K562 (cell line): ENCODE data around the gene IRF9. TPM values are rescaled to one million over a fixed set of nuclear protein-coding genes. Genes with fewer than 3 reads are reported as not detected.

Source experiments
- ATF1 ChIP-seq, 2 experiments: fragments of 450-650 bp in 1 of 2; IDR thresholded peaks; 2 replicates each; pipeline ENCODE4 v1.6.1; 2016; ENCODE audit warnings: missing compliant biosample characterization in 1 of 2, missing genetic modification characterization in 1 of 2
- ATF2 ChIP-seq: sonication (generic); formaldehyde crosslinking; IDR thresholded peaks from 2 replicates; pipeline ENCODE4 v1.8.1; 2022; ENCODE audit warnings: missing genetic modification reagents
- CEBPB ChIP-seq: fragments of 450-650 bp; IDR thresholded peaks from 2 replicates; pipeline ENCODE4 v1.6.1; 2016; ENCODE audit warnings: missing genetic modification characterization, missing compliant biosample characterization
- GABPB1 ChIP-seq: sonication (generic); formaldehyde crosslinking; IDR thresholded peaks from 2 replicates; pipeline ENCODE4 v1.8.0; 2022; ENCODE audit warnings: mild to moderate bottlenecking, missing genetic modification reagents
- PKNOX1 ChIP-seq: fragments of 450-650 bp; IDR thresholded peaks from 2 replicates; pipeline ENCODE4 v1.6.1; 2016
- TAF1 ChIP-seq: IDR thresholded peaks from 2 replicates; pipeline ENCODE4 v1.6.1; 2011; ENCODE audit warnings: mild to moderate bottlenecking, low read length, moderate library complexity; ENCODE audit not compliant: insufficient read depth, control insufficient read depth, severe bottlenecking; ENCODE audit errors: extremely low read depth
- polyA plus RNA-seq, 8 experiments: library from polyadenylated mRNA; depleted of rRNA in 4 of 8; stranded (reverse) in 5 of 8; unstranded in 3 of 8; fragments of >200 nt; fragmentation: Nextera tagmentation in 2 of 8; fragmentation: Illumina TruSeq in 1 of 8; extraction: Ambion mirVana in 2 of 8; extraction: Trizol in 1 of 8; gene quantifications; 2 replicates each; pipeline versions ENCODE4 v1.2.1 to v1.2.3, GENCODE V29; 2011 to 2014; ENCODE audit warnings: inconsistent platforms in 1 of 8, missing spikeins in 1 of 8
- total RNA-seq, 7 experiments: library from RNA; depleted of rRNA in 6 of 7; stranded (reverse); fragments of >200 nt in 6 of 7; fragmentation: Illumina TruSeq in 2 of 7; extraction: Trizol in 2 of 7; gene quantifications; 2 replicates each; pipeline versions ENCODE4 v1.2.1 to v1.2.3, GENCODE V29; 2011 to 2021; ENCODE audit warnings: low replicate concordance in 1 of 7
- TF ChIP-seq, protein P1 (sequence below), 2 experiments: fragments of 450-650 bp; conservative IDR thresholded peaks; 2 replicates each; pipeline ENCODE4 v1.6.1; 2017; ENCODE audit warnings: mild to moderate bottlenecking in 2 of 2, moderate library complexity in 2 of 2
- TF ChIP-seq, protein P2 (sequence below), 2 experiments: fragments of 450-650 bp; formaldehyde crosslinking in 1 of 2; IDR thresholded peaks; 2 replicates each; pipeline versions ENCODE4 v1.4.0 to v1.6.1; 2014 to 2020; ENCODE audit warnings: mild to moderate bottlenecking in 2 of 2, borderline replicate concordance in 1 of 2, low read depth in 1 of 2

Gene IRF9
- total and polyA plus RNA-seq, 9 of the 15 experiments (the other 6 are each of a cell fraction or from before 2014, with no cell fraction given) = 0.79 to 14.8 (median 6.1) TPM

- TF ChIP-seq PKNOX1 = peak; percentile 68; the same call in 1 of the 2 replicates
- TF ChIP-seq ATF1 (CRISPR knock-in tag; IDR thresholded peaks at IDR 0.05) = peak; percentile 60
- TF ChIP-seq ATF1 (tag; IDR thresholded peaks at IDR 0.05) = peak; percentile 95
- peak; percentile 81 for TF ChIP-seq TAF1
- TF ChIP-seq, protein P1, sequence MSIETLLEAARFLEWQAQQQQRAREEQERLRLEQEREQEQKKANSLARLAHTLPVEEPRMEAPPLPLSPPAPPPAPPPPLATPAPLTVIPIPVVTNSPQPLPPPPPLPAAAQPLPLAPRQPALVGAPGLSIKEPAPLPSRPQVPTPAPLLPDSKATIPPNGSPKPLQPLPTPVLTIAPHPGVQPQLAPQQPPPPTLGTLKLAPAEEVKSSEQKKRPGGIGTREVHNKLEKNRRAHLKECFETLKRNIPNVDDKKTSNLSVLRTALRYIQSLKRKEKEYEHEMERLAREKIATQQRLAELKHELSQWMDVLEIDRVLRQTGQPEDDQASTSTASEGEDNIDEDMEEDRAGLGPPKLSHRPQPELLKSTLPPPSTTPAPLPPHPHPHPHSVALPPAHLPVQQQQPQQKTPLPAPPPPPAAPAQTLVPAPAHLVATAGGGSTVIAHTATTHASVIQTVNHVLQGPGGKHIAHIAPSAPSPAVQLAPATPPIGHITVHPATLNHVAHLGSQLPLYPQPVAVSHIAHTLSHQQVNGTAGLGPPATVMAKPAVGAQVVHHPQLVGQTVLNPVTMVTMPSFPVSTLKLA (conservative IDR thresholded peaks at IDR 0.05) = peak; percentile 22 to 59; a peak in 1 of 4 replicates
- TF ChIP-seq ATF2 = no peak
- TF ChIP-seq, protein P2, sequence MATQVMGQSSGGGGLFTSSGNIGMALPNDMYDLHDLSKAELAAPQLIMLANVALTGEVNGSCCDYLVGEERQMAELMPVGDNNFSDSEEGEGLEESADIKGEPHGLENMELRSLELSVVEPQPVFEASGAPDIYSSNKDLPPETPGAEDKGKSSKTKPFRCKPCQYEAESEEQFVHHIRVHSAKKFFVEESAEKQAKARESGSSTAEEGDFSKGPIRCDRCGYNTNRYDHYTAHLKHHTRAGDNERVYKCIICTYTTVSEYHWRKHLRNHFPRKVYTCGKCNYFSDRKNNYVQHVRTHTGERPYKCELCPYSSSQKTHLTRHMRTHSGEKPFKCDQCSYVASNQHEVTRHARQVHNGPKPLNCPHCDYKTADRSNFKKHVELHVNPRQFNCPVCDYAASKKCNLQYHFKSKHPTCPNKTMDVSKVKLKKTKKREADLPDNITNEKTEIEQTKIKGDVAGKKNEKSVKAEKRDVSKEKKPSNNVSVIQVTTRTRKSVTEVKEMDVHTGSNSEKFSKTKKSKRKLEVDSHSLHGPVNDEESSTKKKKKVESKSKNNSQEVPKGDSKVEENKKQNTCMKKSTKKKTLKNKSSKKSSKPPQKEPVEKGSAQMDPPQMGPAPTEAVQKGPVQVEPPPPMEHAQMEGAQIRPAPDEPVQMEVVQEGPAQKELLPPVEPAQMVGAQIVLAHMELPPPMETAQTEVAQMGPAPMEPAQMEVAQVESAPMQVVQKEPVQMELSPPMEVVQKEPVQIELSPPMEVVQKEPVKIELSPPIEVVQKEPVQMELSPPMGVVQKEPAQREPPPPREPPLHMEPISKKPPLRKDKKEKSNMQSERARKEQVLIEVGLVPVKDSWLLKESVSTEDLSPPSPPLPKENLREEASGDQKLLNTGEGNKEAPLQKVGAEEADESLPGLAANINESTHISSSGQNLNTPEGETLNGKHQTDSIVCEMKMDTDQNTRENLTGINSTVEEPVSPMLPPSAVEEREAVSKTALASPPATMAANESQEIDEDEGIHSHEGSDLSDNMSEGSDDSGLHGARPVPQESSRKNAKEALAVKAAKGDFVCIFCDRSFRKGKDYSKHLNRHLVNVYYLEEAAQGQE (IDR thresholded peaks at IDR 0.05; ENCODE audit: borderline replicate concordance) = peak; percentile 31; the same call in 1 of the 2 replicates
- TF ChIP-seq, protein P2 (CRISPR knock-in tag; IDR thresholded peaks at IDR 0.05; ENCODE audit: low read depth) = no peak
- TF ChIP-seq CEBPB (tag) = peak; percentile 96
- TF ChIP-seq GABPB1 (CRISPR knock-in tag) = peak; percentile 60; the same call in 1 of the 2 replicates
Observed at GRCh38 chr14:24215495-24216344, 54.7 kb downstream of the IRF9 start, which contains the start of gene MDP1 (continued).
